Measurements from ENCODE around the gene NUMA1. TPM values are rescaled to one million over a fixed set of nuclear protein-coding genes. Genes with fewer than 3 reads are reported as not detected.
A peak's percentile ranks its signal among the peaks of the same experiment; 100 is the strongest.

Gene NUMA1
- total and polyA plus RNA-seq, 2 of the 13 experiments (the other 11 are each of a cell fraction or from before 2014, with no cell fraction given), result 57.3 to 60.2 TPM

- TF ChIP-seq ZFP41 (CRISPR knock-in tag; IDR thresholded peaks at IDR 0.05; ENCODE audit: borderline replicate concordance) (0 out of 2 replicates have a peak, but pooled peaks have one; percentile 13), ZNF550 (CRISPR knock-in tag; IDR thresholded peaks at IDR 0.05; ENCODE audit: borderline replicate concordance) (no peak), HES4 (CRISPR knock-in tag; IDR thresholded peaks at IDR 0.05; ENCODE audit: borderline replicate concordance) (0 out of 2 replicates have a peak, but pooled peaks have one; percentile 44), ZXDC (CRISPR knock-in tag; IDR thresholded peaks at IDR 0.05) (no peak), ZC3H13 (CRISPR knock-in tag; IDR thresholded peaks at IDR 0.05) (no peak), RNF2 (conservative IDR thresholded peaks at IDR 0.05; ENCODE audit: low read depth) (0 out of 2 replicates have a peak, but pooled peaks have one; percentile 57), RBFOX2 (IDR thresholded peaks at IDR 0.05; ENCODE audit: low read depth, low read length) (no peak), HMG20B (CRISPR knock-in tag; conservative IDR thresholded peaks at IDR 0.05) (no peak), PBX3 (CRISPR knock-in tag; IDR thresholded peaks at IDR 0.05; ENCODE audit: borderline replicate concordance) (no peak), EHMT2 (IDR thresholded peaks at IDR 0.05; ENCODE audit: borderline replicate concordance, low read depth, low read length) (no peak), ATAD3A (CRISPR knock-in tag; IDR thresholded peaks at IDR 0.05) (no peak), ZFP36L2 (CRISPR knock-in tag; IDR thresholded peaks at IDR 0.05) (no peak)
- TF ChIP-seq, protein P1, sequence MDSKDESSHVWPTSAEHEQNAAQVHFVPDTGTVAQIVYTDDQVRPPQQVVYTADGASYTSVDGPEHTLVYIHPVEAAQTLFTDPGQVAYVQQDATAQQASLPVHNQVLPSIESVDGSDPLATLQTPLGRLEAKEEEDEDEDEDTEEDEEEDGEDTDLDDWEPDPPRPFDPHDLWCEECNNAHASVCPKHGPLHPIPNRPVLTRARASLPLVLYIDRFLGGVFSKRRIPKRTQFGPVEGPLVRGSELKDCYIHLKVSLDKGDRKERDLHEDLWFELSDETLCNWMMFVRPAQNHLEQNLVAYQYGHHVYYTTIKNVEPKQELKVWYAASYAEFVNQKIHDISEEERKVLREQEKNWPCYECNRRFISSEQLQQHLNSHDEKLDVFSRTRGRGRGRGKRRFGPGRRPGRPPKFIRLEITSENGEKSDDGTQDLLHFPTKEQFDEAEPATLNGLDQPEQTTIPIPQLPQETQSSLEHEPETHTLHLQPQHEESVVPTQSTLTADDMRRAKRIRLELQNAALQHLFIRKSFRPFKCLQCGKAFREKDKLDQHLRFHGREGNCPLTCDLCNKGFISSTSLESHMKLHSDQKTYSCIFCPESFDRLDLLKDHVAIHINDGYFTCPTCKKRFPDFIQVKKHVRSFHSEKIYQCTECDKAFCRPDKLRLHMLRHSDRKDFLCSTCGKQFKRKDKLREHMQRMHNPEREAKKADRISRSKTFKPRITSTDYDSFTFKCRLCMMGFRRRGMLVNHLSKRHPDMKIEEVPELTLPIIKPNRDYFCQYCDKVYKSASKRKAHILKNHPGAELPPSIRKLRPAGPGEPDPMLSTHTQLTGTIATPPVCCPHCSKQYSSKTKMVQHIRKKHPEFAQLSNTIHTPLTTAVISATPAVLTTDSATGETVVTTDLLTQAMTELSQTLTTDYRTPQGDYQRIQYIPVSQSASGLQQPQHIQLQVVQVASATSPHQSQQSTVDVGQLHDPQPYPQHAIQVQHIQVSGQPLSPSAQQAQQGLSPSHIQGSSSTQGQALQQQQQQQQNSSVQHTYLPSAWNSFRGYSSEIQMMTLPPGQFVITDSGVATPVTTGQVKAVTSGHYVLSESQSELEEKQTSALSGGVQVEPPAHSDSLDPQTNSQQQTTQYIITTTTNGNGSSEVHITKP (CRISPR knock-in tag; IDR thresholded peaks at IDR 0.05; ENCODE audit: low read depth), result 0 out of 2 replicates have a peak, but pooled peaks have one; percentile 21
- TF ChIP-seq, protein P2, sequence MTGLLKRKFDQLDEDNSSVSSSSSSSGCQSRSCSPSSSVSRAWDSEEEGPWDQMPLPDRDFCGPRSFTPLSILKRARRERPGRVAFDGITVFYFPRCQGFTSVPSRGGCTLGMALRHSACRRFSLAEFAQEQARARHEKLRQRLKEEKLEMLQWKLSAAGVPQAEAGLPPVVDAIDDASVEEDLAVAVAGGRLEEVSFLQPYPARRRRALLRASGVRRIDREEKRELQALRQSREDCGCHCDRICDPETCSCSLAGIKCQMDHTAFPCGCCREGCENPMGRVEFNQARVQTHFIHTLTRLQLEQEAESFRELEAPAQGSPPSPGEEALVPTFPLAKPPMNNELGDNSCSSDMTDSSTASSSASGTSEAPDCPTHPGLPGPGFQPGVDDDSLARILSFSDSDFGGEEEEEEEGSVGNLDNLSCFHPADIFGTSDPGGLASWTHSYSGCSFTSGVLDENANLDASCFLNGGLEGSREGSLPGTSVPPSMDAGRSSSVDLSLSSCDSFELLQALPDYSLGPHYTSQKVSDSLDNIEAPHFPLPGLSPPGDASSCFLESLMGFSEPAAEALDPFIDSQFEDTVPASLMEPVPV (CRISPR knock-in tag; IDR thresholded peaks at IDR 0.05), result no peak
Measured at GRCh38 chr11:72103754-72104167, 23.4 kb upstream of the NUMA1 start (continued).
